ENCODE data around the gene DVL1.

Gene DVL1

GRCh38 chr1:1299686-1300351, 49.4 kb downstream of the DVL1 start:
- no peak for DNase-seq (ENCODE audit: low read depth in 2 of 2)

GRCh38 chr1:1298861-1299685, 50.1 kb downstream of the DVL1 start:
- DNase-seq (ENCODE audit: low read depth in 2 of 2): no peak

- no peak for DNase-seq (ENCODE audit: low read depth in 2 of 2)
Measured at GRCh38 chr1:1297802-1298424, 51.3 kb downstream of the DVL1 start.

DNA sequence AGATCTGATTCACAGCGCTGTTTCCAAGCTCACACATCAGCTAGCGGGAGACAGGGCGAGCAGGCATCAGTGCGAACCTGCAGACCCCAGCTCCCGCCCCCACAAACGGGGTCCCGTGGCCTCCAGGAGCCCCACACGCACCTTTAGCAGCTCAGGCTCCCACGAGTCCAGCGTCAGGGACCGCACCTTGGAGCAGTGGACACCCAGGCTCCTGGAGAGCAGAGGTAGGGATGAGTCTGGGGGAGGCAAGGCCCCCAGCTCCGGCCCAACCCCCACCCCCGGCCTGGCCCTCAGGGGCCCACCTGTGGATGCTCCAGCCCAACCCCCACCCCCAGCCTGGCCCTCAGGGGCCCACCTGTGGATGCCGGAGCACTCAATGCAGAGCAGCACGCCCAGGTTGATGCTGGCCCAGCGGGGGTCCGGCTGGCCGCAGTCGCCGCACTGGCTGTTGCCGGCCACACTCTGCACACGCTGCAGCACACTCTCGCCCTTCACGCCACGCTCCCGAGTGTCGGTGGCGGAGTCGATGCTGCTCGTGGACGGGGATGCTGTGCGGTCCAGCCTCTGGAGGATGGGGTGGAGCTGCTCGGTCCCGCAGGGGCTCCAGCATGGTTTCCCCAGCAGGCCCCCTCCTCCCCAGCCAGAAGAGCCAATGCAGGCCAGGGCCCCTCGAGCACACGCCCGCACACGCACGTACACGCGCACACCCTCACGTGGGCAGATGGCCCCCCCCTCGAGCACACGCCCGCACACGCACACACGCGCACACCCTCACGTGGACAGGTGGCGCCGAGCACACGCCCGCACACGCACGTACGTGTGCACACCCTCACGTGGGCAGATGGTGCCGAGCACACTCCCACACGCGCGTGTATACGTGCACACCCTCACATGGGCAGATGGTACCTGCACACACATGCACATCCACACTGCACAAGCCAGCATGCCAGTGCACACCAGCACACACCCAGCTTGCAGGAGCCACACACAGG, 52.9 kb downstream of the DVL1 start:
- no peak for DNase-seq (ENCODE audit: low read depth in 2 of 2)

DNA sequence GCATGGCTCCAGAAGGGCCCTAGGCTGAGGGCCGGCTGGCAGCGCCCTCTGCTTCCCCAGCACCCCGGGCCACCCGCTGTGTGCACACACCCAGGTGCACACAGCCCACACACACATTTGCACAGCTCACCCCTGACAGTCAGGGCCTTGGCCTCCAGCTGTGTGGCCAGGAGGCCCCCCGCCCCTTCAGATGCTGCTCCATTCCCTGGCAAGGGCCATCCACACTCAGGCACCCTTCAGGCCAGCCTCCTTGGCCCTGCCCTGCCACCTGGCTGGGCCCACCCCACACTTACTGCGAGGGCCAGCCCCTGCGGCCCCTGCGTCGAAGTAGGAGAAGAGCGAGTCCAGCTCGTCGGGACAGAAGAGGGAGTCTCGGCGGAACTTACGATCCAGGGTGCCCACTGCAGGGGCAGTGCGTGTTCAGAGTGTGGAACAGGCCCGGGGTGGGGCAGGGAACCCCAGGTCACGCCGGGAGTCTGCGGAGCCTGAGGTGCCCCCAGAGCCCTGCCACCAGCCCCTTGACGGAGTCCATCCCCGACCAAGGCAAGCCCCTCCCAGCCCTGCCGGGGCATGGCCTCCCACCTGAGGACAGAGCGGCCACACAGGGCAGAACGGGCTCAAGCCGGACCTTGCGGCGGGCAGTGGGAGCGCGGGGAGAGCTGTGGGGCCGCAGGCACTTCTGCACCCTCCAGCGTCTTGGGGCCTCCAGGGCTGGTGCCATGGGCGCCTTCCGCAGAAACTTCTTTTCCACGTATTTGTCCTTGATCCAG, 53.9 kb downstream of the DVL1 start:
- no peak for DNase-seq (ENCODE audit: low read depth in 2 of 2)

DNA sequence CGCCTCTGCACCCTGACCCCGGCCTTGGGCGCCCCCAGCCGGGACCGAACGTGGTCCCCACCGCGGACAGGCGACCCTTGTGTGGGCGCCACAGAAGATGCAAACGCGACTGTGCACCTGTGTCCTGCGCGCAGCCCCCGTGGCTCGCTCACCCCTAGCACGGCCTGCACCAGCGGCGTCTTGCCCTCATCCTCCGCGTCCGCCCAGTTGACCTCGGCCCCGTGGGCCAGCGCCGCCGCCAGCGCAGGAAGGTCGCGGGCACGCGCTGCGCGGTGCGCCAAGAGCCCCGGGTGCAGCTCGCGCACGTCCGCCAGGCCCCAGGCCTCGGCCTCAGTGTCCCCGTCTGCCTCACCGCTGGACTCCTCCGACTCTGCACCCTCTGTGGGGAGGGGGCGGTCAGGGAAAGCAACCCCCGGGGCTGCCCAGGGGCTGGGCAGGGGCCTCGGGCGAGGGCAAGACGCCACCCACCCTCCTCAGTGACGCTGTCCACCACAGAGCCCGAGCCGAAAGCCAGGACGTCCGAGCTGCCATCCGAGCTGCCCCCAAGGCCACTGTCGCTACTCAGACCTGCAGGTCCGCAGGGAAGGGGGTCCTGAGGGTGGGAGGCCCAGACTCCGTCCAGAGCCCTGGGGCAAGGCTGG, 54.8 kb downstream of the DVL1 start:
- DNase-seq (ENCODE audit: low read depth in 2 of 2): no peak

DNA sequence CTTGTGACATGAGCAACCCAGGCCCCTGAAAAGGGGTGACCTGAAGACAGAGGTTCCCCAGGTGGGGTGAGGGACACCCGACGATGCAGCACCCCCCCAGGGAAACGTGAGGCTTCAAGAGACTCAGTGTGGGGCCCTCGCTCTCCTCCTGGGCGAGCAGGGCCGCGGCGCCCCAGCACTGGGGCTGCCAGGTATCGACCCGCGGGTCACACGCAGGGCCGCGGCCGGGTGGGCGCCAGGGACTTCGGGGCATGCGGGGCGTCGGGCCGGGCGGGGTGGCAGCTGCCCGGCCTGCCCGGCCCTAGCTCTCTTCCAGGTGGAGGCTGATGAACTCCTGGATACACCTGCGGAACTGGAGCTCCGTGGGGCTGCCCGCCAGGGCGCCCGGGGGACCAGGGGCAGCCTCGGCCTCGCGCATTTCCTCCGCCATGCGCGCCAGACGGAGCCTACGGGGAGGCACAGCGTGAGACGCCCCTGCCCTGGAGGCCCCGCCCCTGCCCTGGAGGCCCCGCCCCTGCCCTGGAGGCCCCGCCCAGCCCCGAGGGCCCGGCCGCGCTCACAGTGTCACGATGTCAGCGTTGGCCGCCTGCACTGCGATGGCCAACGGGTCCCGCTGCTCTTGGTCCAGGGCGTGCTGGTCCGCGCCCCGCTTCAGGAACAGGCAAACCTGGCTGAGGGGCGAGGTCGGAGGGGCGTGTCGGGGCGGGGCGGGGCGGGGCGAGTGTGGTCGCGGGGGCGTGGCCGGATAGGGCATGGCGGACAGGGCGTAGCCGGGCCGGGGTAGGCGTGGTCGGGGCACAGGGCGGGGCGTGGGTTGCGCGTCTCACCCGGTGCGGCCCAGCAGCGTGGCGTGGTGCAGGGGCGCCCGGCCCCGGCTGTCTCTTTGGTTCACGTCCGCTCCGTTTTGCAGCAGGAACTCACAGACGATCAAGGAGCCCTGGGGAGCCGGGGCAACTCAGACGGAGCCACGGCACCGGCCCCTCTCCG, 55.7 kb downstream of the DVL1 start:
- DNase-seq (ENCODE audit: low read depth in 2 of 2): no peak

DNA sequence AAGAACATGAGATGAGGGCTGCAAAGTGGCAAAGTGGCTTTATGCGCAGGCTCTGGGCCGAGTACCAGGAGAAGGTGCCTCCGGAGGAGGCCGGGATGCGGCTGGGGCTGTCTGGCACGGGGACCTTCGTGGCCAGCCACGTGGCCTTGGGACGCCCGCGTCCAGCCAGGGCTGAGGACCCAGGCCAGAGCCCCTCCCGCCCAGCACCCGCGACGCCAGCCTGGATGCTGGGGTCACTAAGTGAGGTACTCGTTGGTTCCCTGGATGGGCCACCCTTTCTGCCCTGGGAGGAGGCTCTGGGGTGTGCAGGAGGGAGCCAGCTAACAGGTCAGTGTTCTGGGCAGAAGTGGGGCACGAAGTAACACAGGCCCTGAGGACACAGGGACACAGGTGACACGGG, 56.4 kb downstream of the DVL1 start:
- no peak for DNase-seq (ENCODE audit: low read depth in 2 of 2)

GRCh38 chr1:1292442-1292779, 56.8 kb downstream of the DVL1 start:
- no peak for DNase-seq (ENCODE audit: low read depth in 2 of 2)

GRCh38 chr1:1291548-1292441, 57.4 kb downstream of the DVL1 start:
- DNase-seq (ENCODE audit: low read depth in 2 of 2): peak; percentile 48 to 50

- no peak for DNase-seq (ENCODE audit: low read depth in 2 of 2)
Measured at GRCh38 chr1:1291023-1291528, 58.1 kb downstream of the DVL1 start.

DNA sequence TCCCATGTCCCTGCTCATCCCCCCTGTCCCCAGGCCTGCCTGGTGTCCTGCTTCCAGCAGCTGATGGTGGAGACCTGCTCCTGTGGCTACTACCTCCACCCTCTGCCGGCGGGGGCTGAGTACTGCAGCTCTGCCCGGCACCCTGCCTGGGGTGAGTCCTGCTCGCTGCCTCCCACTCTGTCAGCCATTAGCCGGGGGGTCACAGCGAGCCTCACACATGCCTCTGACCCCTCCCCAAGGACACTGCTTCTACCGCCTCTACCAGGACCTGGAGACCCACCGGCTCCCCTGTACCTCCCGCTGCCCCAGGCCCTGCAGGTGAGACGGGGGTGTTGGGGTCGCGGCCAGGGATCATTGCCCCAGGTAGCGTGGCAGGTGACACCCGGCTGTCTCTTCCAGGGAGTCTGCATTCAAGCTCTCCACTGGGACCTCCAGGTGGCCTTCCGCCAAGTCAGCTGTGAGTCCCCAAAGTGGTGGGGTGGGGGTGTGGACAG, 58.9 kb downstream of the DVL1 start:
- DNase-seq (ENCODE audit: low read depth in 2 of 2): no peak

GRCh38 chr1:1287288-1288110, 61.7 kb downstream of the DVL1 start:
- DNase-seq (ENCODE audit: low read depth in 2 of 2): no peak

GRCh38 chr1:1286313-1287261, 62.6 kb downstream of the DVL1 start:
- DNase-seq (ENCODE audit: low read depth in 2 of 2): no peak

DNA sequence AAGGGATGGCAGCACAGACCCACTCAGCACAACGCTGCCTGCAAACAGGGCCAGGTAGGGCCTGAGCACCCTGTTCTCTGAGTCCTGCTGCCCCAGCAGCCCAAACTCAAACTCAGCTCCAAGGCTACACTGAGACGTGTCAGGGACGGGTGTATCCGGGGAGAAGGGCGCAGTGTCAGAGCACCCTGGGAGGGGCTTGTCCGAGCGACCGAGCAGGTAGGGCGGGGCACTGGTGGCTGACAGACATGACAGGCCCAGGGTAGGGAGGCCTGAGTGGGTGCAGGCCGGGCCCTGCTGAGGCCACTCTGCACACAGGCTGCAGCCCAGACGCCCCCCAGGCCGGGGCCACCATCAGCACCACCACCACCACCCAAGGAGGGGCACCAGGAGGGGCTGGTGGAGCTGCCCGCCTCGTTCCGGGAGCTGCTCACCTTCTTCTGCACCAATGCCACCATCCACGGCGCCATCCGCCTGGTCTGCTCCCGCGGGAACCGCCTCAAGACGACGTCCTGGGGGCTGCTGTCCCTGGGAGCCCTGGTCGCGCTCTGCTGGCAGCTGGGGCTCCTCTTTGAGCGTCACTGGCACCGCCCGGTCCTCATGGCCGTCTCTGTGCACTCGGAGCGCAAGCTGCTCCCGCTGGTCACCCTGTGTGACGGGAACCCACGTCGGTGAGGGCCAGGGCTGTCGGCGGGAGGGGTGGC, 63.5 kb downstream of the DVL1 start:
- no peak for DNase-seq (ENCODE audit: low read depth in 2 of 2)

Data from stimulated activated CD8-positive, alpha-beta memory T cell treated with anti-CD3 and anti-CD28 coated beads, Interleukin-7, amount 100 ng/mL, for 4 hours (primary cell).